ENCODE measurements around the gene CD40. TPM values are rescaled to one million over a fixed set of nuclear protein-coding genes. Genes with fewer than 3 reads are reported as not detected.

Gene CD40
- total and polyA plus RNA-seq, 2 of the 8 experiments (the other 6 are each of a cell fraction or from before 2014, with no cell fraction given), result 14.5 to 18.8 TPM

DNA sequence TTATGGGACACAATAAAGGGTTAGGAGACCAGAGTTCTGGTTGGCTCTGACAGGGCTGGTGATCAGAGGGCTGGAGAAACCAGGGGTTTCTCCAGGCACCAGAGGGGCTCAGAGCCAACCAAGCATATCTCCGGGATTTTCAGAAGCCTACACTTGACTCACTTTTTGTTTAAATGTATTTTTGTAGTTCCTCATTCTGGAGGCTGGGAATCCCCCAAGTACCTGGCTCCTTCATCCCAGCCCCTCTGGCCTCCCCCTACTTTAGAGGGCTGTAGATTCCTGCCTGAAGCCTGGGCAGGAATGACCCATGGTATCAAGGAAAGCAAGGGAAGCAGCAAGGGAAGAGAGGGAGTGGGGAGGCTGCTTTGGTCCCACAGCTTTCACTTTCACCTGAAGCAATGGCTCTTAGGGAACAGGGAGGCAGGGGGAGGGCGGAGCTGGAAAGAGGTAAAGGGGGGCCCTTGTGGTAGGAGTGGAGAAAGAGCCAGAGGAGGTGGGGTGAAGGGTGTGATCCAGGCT is 973 bp downstream of the CD40 start (continued):
- no peak for TF ChIP-seq SIN3A (conservative IDR thresholded peaks at IDR 0.05 in 1 of 2, IDR thresholded peaks at IDR 0.05 in 1 of 2; ENCODE audit: low read depth in 1 of 2, low read length in 2 of 2)
- TF ChIP-seq SIX5 (IDR thresholded peaks at IDR 0.05; ENCODE audit: low read depth, low read length), result no peak
- no peak for TF ChIP-seq PHF8 (conservative IDR thresholded peaks at IDR 0.05; ENCODE audit: low read depth, low read length)
- no peak for TF ChIP-seq CEBPB (IDR thresholded peaks at IDR 0.05; ENCODE audit: low read depth, low read length)
- no peak for TF ChIP-seq EZH2 (IDR thresholded peaks at IDR 0.05; ENCODE audit: low read depth, low read length, severe bottlenecking)
- no peak for TF ChIP-seq MAFK (IDR thresholded peaks at IDR 0.05; ENCODE audit: low read depth, low read length)

Data from H1 (cell line).